ENCODE results near the gene ABR.
A peak's percentile ranks its signal among the peaks of the same experiment; 100 is the strongest.
"Not testable (repeated sequence)": the region's sequence is repeated elsewhere in the genome, so short reads cannot be mapped to it uniquely, and the experiment has no call there.

ABR gene

GRCh38 chr17:980406-981291 lies 199.1 kb downstream of the ABR start:
- ATAC-seq (ENCODE audit: low read depth), result peak; percentile 80

DNA sequence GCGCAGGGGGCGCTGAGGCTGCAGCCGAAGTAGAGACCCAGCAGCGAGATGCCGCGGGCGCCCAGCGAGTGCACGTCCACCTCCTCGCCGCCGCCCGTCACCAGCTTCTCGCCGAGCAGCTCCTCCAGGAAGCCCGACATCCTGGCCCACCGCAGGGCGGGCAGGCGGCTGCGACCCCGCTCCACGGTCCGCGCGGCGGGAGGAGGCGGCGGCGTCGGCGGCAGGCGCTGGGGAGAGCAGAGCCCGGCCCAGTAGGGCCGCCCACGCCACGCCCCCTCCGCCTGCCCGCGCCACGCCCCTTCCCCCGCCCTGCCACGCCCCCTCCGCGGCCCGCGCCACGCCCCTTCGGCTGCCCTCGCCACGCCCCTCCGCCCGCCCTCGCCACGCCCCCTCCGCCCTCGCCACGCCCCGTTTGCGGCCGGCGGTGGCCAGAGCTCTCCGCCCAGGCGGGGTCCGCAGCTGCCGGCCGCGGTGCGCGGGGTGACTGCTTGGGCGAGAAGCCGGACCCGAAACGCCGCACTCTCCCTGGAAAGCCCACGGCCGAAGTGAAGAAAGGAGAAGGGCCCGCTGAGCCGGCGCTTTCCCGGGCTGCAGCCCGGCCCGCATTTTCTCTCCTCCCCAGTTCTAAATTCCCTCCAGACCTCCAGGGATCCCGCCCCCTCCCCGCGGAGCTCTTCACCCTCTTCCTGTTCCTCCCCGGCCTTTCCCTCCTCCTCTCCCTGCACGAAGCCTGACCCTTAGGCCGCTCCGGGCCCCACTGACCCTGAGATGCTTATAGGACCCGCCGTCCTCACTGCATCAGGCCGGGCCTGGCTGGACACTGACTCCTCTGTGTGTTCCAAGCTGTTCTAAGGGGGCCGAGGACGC lies 200.0 kb downstream of the ABR start, which contains the start of gene NXN:
TSS of gene NXN (minus strand) at position 238 of the 867 bp plus-strand sequence.
- Mint-ChIP-seq H3K4me3 (peak within 1 kb of the TSS; percentile 85), H3K4me1 (peaks cover 13% of the 10 kb centered on the region), H3K9me3 (no peaks in the 10 kb centered on the region), H3K27me3 (peaks cover 11% of the 10 kb centered on the region), H3K27ac (no peak within 1 kb of the TSS), H3K36me3 (no peaks in the 10 kb centered on the region)
- DNase-seq (ENCODE audit: low spot score in 2 of 2) (peak; percentile 89 to 95), ATAC-seq (ENCODE audit: low read depth) (peak; percentile 75)

More at GRCh38 chr17:980406-981291, 199.1 kb downstream of the ABR start:
- DNase-seq (ENCODE audit: low spot score in 2 of 2), result peak; percentile 73 to 78
- no peaks in the 10 kb centered on the region for H3K9me3 Mint-ChIP-seq
- H3K27me3 Mint-ChIP-seq, result peaks cover 9% of the 10 kb centered on the region
- H3K36me3 Mint-ChIP-seq, result no peaks in the 10 kb centered on the region
- peaks cover 13% of the 10 kb centered on the region for H3K4me1 Mint-ChIP-seq
- H3K4me3 Mint-ChIP-seq, result peak overlapping the region; percentile 85
- no peak overlapping the region for H3K27ac Mint-ChIP-seq

- H3K27ac Mint-ChIP-seq, result no peak overlapping the region
- H3K36me3 Mint-ChIP-seq, result no peaks in the 10 kb centered on the region
- peaks cover 13% of the 10 kb centered on the region for H3K27me3 Mint-ChIP-seq
- peaks cover 13% of the 10 kb centered on the region for H3K4me1 Mint-ChIP-seq
- H3K4me3 Mint-ChIP-seq, result peak overlapping the region; percentile 85
- DNase-seq (ENCODE audit: low spot score in 2 of 2), result no peak
- no peak for ATAC-seq (ENCODE audit: low read depth)
- no peaks in the 10 kb centered on the region for H3K9me3 Mint-ChIP-seq
Measured at GRCh38 chr17:979212-979538, 200.6 kb downstream of the ABR start.

GRCh38 chr17:978103-979093 lies 201.4 kb downstream of the ABR start:
- Mint-ChIP-seq H3K4me3 (peak overlapping the region; percentile 76), H3K4me1 (peaks cover 13% of the 10 kb centered on the region), H3K36me3 (no peaks in the 10 kb centered on the region), H3K27me3 (peaks cover 14% of the 10 kb centered on the region), H3K27ac (no peak overlapping the region), H3K9me3 (no peaks in the 10 kb centered on the region)
- DNase-seq (ENCODE audit: low spot score in 2 of 2) (peak in 1 of 2 donors; percentile 43), ATAC-seq (ENCODE audit: low read depth) (no peak)

GRCh38 chr17:977166-977565 lies 202.6 kb downstream of the ABR start:
- H3K27ac Mint-ChIP-seq, result no peak overlapping the region
- H3K27me3 Mint-ChIP-seq, result peaks cover 16% of the 10 kb centered on the region
- no peak overlapping the region for H3K4me3 Mint-ChIP-seq
- no peaks in the 10 kb centered on the region for H3K9me3 Mint-ChIP-seq
- H3K4me1 Mint-ChIP-seq, result peaks cover 13% of the 10 kb centered on the region
- ATAC-seq (ENCODE audit: low read depth) (no peak), DNase-seq (ENCODE audit: low spot score in 2 of 2) (no peak)
- no peaks in the 10 kb centered on the region for H3K36me3 Mint-ChIP-seq

- Mint-ChIP-seq H3K27me3 (peaks cover 16% of the 10 kb centered on the region), H3K4me3 (no peak overlapping the region), H3K4me1 (peaks cover 13% of the 10 kb centered on the region), H3K9me3 (no peaks in the 10 kb centered on the region), H3K27ac (no peak overlapping the region), H3K36me3 (no peaks in the 10 kb centered on the region)
- no peak for DNase-seq (ENCODE audit: low spot score in 2 of 2)
- no peak for ATAC-seq (ENCODE audit: low read depth)
Measured at GRCh38 chr17:976312-976711, 203.5 kb downstream of the ABR start.

DNA sequence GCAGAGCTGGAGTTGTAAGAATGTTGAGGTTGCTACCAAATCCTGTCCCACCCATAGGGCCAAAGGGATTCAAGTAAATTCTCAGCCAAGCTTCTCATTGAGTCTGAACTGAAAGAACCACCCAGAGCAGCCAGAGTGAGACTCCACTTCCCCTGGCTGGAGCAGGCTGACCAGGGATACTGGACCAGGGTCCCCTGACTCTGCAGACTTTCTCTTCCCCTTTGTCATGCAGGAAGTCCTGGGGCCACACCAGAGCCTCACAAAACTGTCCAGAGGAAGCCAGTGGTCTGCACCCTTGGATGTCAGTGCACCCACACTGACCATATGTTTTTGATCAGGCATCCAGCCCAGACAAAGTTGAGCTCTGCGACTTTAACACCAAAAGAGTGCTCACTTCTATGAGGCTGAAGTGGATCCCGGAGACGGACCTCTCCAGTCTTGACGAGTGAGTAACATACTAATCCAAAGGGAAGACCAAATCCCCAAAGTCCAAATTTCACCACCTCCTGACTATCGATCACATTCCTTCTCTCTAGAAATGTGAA lies 204.3 kb downstream of the ABR start:
- Mint-ChIP-seq H3K9me3 (no peaks in the 10 kb centered on the region), H3K27ac (no peak overlapping the region), H3K4me1 (peaks cover 7% of the 10 kb centered on the region), H3K27me3 (peaks cover 16% of the 10 kb centered on the region), H3K4me3 (no peak overlapping the region), H3K36me3 (no peaks in the 10 kb centered on the region)
- DNase-seq (ENCODE audit: low spot score in 2 of 2), result no peak
- ATAC-seq (ENCODE audit: low read depth), result no peak

DNA sequence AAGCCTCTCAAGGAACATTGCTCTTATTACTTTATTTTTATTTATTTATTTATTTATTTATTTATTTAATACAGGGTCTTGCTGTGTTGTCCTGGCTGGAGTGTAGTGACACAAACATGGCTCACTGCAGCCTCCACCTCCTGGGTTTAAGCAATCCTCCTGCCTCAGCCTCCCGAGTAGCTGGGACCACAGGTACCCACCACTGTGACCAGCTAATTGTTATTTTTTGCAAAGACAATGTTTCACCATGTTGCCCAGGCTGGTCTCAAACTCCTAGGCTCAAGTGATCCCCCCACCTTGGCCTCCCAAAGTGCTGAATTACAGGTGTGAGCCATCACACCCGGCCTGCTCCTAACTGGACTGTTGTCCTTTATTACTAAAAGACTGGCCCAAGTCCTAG lies 205.0 kb downstream of the ABR start:
- ATAC-seq (ENCODE audit: low read depth); H3K9me3 Mint-ChIP-seq; H3K4me1 Mint-ChIP-seq; H3K4me3 Mint-ChIP-seq; H3K27ac Mint-ChIP-seq; DNase-seq (ENCODE audit: low spot score in 2 of 2); H3K36me3 Mint-ChIP-seq: not testable (repeated sequence)
- peaks cover 16% of the 10 kb centered on the region for H3K27me3 Mint-ChIP-seq

DNA sequence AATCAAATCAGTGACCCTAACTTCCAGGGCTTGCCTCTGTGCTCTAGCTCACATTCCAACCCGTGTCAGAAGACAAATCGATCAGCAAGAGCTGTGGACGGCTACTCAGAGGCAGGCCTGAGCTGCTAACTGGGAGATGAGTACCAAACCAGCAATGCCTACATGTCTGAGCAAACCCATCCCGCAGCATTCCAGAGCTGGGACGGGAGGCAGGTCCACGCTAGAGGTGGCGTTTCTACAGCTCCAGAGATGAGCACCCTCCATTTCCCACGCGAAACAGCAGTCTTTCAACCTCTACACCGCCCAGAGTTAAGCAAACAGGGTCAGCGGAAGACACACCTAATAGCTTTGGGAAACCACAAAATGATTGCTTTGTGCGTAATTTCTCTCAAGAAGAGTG lies 206.7 kb downstream of the ABR start:
- ATAC-seq (ENCODE audit: low read depth), result no peak

GRCh38 chr17:971861-972260 lies 207.9 kb downstream of the ABR start:
- not testable (repeated sequence) for H3K36me3 Mint-ChIP-seq; H3K9me3 Mint-ChIP-seq; DNase-seq (ENCODE audit: low spot score in 2 of 2); H3K27ac Mint-ChIP-seq; H3K4me1 Mint-ChIP-seq; H3K27me3 Mint-ChIP-seq; ATAC-seq (ENCODE audit: low read depth); H3K4me3 Mint-ChIP-seq

More for the DNA sequence above, 206.7 kb downstream of the ABR start:
- Mint-ChIP-seq H3K9me3 (no peaks in the 10 kb centered on the region), H3K27me3 (peaks cover 13% of the 10 kb centered on the region), H3K27ac (no peak overlapping the region), H3K36me3 (no peaks in the 10 kb centered on the region), H3K4me1 (peaks cover under 1% of the 10 kb centered on the region), H3K4me3 (no peak overlapping the region)
- no peak for DNase-seq (ENCODE audit: low spot score in 2 of 2)

DNA sequence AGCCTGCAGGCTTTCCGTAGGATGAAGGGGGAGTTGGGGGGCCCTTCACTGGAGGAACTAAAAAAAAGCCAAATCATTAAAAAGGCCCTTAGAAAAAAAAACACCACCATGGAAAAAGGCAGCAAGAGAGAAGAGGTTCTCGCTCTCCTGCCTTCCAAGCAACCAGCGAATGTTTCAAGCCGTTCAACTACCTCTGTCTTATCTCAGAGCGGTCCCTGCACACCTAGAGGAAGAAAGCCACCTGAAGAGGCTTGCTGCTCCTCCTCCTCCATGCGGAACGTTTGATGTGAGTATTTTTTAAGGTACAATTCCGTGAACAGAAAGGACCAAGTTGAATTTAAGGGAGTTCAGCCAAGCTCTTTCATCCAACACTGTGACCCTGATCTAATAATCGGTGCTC lies 209.4 kb downstream of the ABR start:
- no peak for ATAC-seq (ENCODE audit: low read depth)
- no peaks in the 10 kb centered on the region for H3K4me1 Mint-ChIP-seq
- H3K27ac Mint-ChIP-seq, result no peak overlapping the region
- H3K9me3 Mint-ChIP-seq, result no peaks in the 10 kb centered on the region
- H3K27me3 Mint-ChIP-seq, result peaks cover 5% of the 10 kb centered on the region
- DNase-seq (ENCODE audit: low spot score in 2 of 2), result no peak
- no peak overlapping the region for H3K4me3 Mint-ChIP-seq
- H3K36me3 Mint-ChIP-seq, result no peaks in the 10 kb centered on the region

- Mint-ChIP-seq H3K27me3 (peaks cover 5% of the 10 kb centered on the region), H3K27ac (no peak overlapping the region), H3K4me3 (no peak overlapping the region), H3K36me3 (no peaks in the 10 kb centered on the region), H3K9me3 (no peaks in the 10 kb centered on the region), H3K4me1 (no peaks in the 10 kb centered on the region)
- DNase-seq (ENCODE audit: low spot score in 2 of 2) (no peak), ATAC-seq (ENCODE audit: low read depth) (no peak)
Measured at GRCh38 chr17:969811-970355, 209.9 kb downstream of the ABR start.
